SJSA1 (cell line): ENCODE results near the gene RABL2A. TPM values are rescaled to one million over a fixed set of nuclear protein-coding genes. Genes with fewer than 3 reads are reported as not detected.
"Not testable (repeated sequence)": the region's sequence is repeated elsewhere in the genome, so short reads cannot be mapped to it uniquely, and the experiment has no call there.

ENCODE experiments used
- DNase-seq, 2 experiments: peaks; one replicate each; pipeline ENCODE4 v3.0.0-alpha.2; 2015 to 2020; ENCODE audit warnings: low spot score in 2 of 2, low read depth in 1 of 2
- H3K27ac ChIP-seq: fragments of 250-450 bp; sonication (Bioruptor Pico); 2 replicates; pipeline ENCODE4 v1.5.1; 2020; ENCODE audit warnings: mild to moderate bottlenecking, moderate library complexity
- H3K27me3 ChIP-seq: fragments of 250-450 bp; sonication (Bioruptor Pico); replicated peaks from 2 replicates; pipeline ENCODE4 v1.5.1; 2020; ENCODE audit warnings: mild to moderate bottlenecking, moderate library complexity
- H3K36me3 ChIP-seq: fragments of 250-450 bp; sonication (Bioruptor Pico); 2 replicates; pipeline ENCODE4 v1.5.1; 2020; ENCODE audit warnings: mild to moderate bottlenecking
- H3K4me1 ChIP-seq: fragments of 250-450 bp; sonication (Bioruptor Pico); replicated peaks from 2 replicates; pipeline ENCODE4 v1.6.1; 2021; ENCODE audit warnings: mild to moderate bottlenecking
- H3K4me3 ChIP-seq: fragments of 250-450 bp; sonication (Bioruptor Pico); 2 replicates; pipeline ENCODE4 v1.5.1; 2020; ENCODE audit warnings: mild to moderate bottlenecking
- H3K9me3 ChIP-seq: fragments of 250-450 bp; sonication (Bioruptor Pico); replicated peaks from 2 replicates; pipeline ENCODE4 v1.5.1; 2020; ENCODE audit warnings: mild to moderate bottlenecking
- total RNA-seq: library from RNA; depleted of rRNA; stranded (reverse); fragments of >200 nt; shearing (Covaris generic); gene quantifications from 2 replicates; pipeline ENCODE4 v1.2.3, GENCODE V29; 2014

Gene RABL2A
- total RNA-seq, 1 experiment from 2014 or later, result 2.3 TPM

GRCh38 chr2:113646217-113646616 lies 19.2 kb downstream of the RABL2A start:
- not testable (repeated sequence) for H3K4me3 ChIP-seq, DNase-seq, H3K27ac ChIP-seq, H3K36me3 ChIP-seq, H3K4me1 ChIP-seq, H3K27me3 ChIP-seq, H3K9me3 ChIP-seq

GRCh38 chr2:113650834-113651815 lies 24.1 kb downstream of the RABL2A start:
- H3K9me3 ChIP-seq, H3K4me1 ChIP-seq, H3K4me3 ChIP-seq, H3K27me3 ChIP-seq, H3K36me3 ChIP-seq, DNase-seq, H3K27ac ChIP-seq: not testable (repeated sequence)

- H3K4me1 ChIP-seq, H3K27ac ChIP-seq, DNase-seq, H3K9me3 ChIP-seq, H3K36me3 ChIP-seq, H3K4me3 ChIP-seq, H3K27me3 ChIP-seq: not testable (repeated sequence)
Observed at GRCh38 chr2:113652599-113652998, 25.5 kb downstream of the RABL2A start.

GRCh38 chr2:113656031-113656624 lies 29.1 kb downstream of the RABL2A start:
- not testable (repeated sequence) for H3K27me3 ChIP-seq, DNase-seq, H3K4me3 ChIP-seq, H3K4me1 ChIP-seq, H3K36me3 ChIP-seq, H3K9me3 ChIP-seq, H3K27ac ChIP-seq

- H3K27ac ChIP-seq, H3K4me1 ChIP-seq, H3K9me3 ChIP-seq, DNase-seq, H3K36me3 ChIP-seq, H3K27me3 ChIP-seq, H3K4me3 ChIP-seq: not testable (repeated sequence)
Observed at GRCh38 chr2:113657735-113658134, 30.7 kb downstream of the RABL2A start.

GRCh38 chr2:113663285-113664060 lies 36.4 kb downstream of the RABL2A start:
- not testable (repeated sequence) for H3K27ac ChIP-seq, DNase-seq, H3K4me3 ChIP-seq, H3K9me3 ChIP-seq, H3K4me1 ChIP-seq, H3K36me3 ChIP-seq, H3K27me3 ChIP-seq

GRCh38 chr2:113664761-113665533 lies 37.9 kb downstream of the RABL2A start:
- H3K27ac ChIP-seq, H3K4me1 ChIP-seq, H3K9me3 ChIP-seq, H3K4me3 ChIP-seq, H3K36me3 ChIP-seq, H3K27me3 ChIP-seq, DNase-seq: not testable (repeated sequence)

- not testable (repeated sequence) for H3K4me1 ChIP-seq, H3K4me3 ChIP-seq, H3K27ac ChIP-seq, H3K36me3 ChIP-seq, H3K27me3 ChIP-seq, DNase-seq, H3K9me3 ChIP-seq
Observed at GRCh38 chr2:113669013-113669412, 41.9 kb downstream of the RABL2A start.

GRCh38 chr2:113672326-113672932 lies 45.4 kb downstream of the RABL2A start:
- Histone ChIP-seq H3K4me3 (no peak overlapping the region), H3K4me1 (no peaks in the 10 kb centered on the region), H3K27me3 (no peaks in the 10 kb centered on the region; the same call in 1 of the 2 replicates), H3K9me3 (no peaks in the 10 kb centered on the region), H3K27ac (no peak overlapping the region), H3K36me3 (no peaks in the 10 kb centered on the region)
- DNase-seq, result no peak

GRCh38 chr2:113675875-113676274 lies 48.8 kb downstream of the RABL2A start:
- H3K27me3 ChIP-seq, result peaks cover 4% of the 10 kb centered on the region; the same call in 1 of the 2 replicates
- no peak for DNase-seq

GRCh38 chr2:113676623-113677266 lies 49.7 kb downstream of the RABL2A start:
- H3K36me3 ChIP-seq, result no peaks in the 10 kb centered on the region
- DNase-seq, result no peak
- H3K9me3 ChIP-seq, result no peaks in the 10 kb centered on the region
- peaks cover 4% of the 10 kb centered on the region; the same call in 1 of the 2 replicates for H3K27me3 ChIP-seq
- no peak overlapping the region for H3K4me3 ChIP-seq
- no peaks in the 10 kb centered on the region for H3K4me1 ChIP-seq
- H3K27ac ChIP-seq, result no peak overlapping the region

More at GRCh38 chr2:113675875-113676274, 48.8 kb downstream of the RABL2A start:
- H3K36me3 ChIP-seq, result no peaks in the 10 kb centered on the region
- H3K9me3 ChIP-seq, result no peaks in the 10 kb centered on the region
- no peak overlapping the region for H3K27ac ChIP-seq
- no peaks in the 10 kb centered on the region for H3K4me1 ChIP-seq
- no peak overlapping the region for H3K4me3 ChIP-seq

GRCh38 chr2:113677330-113677729 lies 50.3 kb downstream of the RABL2A start:
- Histone ChIP-seq H3K4me3 (no peak overlapping the region), H3K36me3 (no peaks in the 10 kb centered on the region), H3K9me3 (no peaks in the 10 kb centered on the region), H3K27me3 (peaks cover 4% of the 10 kb centered on the region; the same call in 1 of the 2 replicates), H3K27ac (no peak overlapping the region), H3K4me1 (no peaks in the 10 kb centered on the region)
- no peak for DNase-seq
